GM12878 (cell line): ENCODE data around the gene DCTPP1. TPM values are rescaled to one million over a fixed set of nuclear protein-coding genes. Genes with fewer than 3 reads are reported as not detected.

Experiments
- CBFB ChIP-seq: IDR thresholded peaks from 2 replicates; pipeline ENCODE4 v1.6.1; 2016; ENCODE audit warnings: antibody characterized with exemption, low read depth
- CHD4 ChIP-seq: fragments of 200-600 bp; sonication (generic); IDR thresholded peaks from 2 replicates; pipeline ENCODE4 v1.6.1; 2016; ENCODE audit warnings: mild to moderate bottlenecking
- DPF2 ChIP-seq: fragments of 450-650 bp; IDR thresholded peaks from 2 replicates; pipeline ENCODE4 v1.6.1; 2017; ENCODE audit warnings: mild to moderate bottlenecking
- IKZF1 ChIP-seq: fragments of 450-650 bp; conservative IDR thresholded peaks from 2 replicates; pipeline ENCODE4 v1.6.1; 2017; ENCODE audit warnings: antibody characterized with exemption, mild to moderate bottlenecking
- JUNB ChIP-seq: IDR thresholded peaks from 2 replicates; pipeline ENCODE4 v1.6.1; 2016; ENCODE audit warnings: antibody characterized with exemption, mild to moderate bottlenecking
- MTA2 ChIP-seq: fragments of 450-650 bp; IDR thresholded peaks from 2 replicates; pipeline ENCODE4 v1.6.1; 2016; ENCODE audit warnings: low read depth, mild to moderate bottlenecking, moderate library complexity
- NRF1 ChIP-seq: conservative IDR thresholded peaks from 2 replicates; pipeline ENCODE4 v1.6.1; 2011; ENCODE audit warnings: mild to moderate bottlenecking, low read depth, low read length, improper control_type of control experiment
- STAT1 ChIP-seq: fragments of 450-650 bp; conservative IDR thresholded peaks from 2 replicates; pipeline ENCODE4 v1.6.1; 2014; ENCODE audit warnings: antibody characterized with exemption, mild to moderate bottlenecking
- STAT3 ChIP-seq: IDR thresholded peaks from 2 replicates; pipeline ENCODE4 v1.6.1; 2011; ENCODE audit warnings: low read depth, low read length, improper control_type of control experiment
- SUZ12 ChIP-seq: fragments of 200-600 bp; sonication (generic); IDR thresholded peaks from one replicate; pipeline ENCODE4 v1.6.1; 2018; ENCODE audit warnings: antibody characterized with exemption, mild to moderate bottlenecking; ENCODE audit not compliant: unreplicated experiment
- TCF12 ChIP-seq: IDR thresholded peaks from 2 replicates; pipeline ENCODE4 v1.6.1; 2011; ENCODE audit warnings: low read depth, mild to moderate bottlenecking, low read length
- ZNF274 ChIP-seq: IDR thresholded peaks from one replicate; pipeline ENCODE4 v1.8.0; 2011; ENCODE audit not compliant: insufficient read length, insufficient read depth
- polyA plus RNA-seq, 11 experiments: library from polyadenylated mRNA; depleted of rRNA in 4 of 11; unstranded in 6 of 11; stranded (reverse) in 5 of 11; fragments of >200 nt; fragmentation: Nextera tagmentation in 4 of 11; fragmentation: Illumina TruSeq in 1 of 11; extraction: Ambion mirVana in 4 of 11; extraction: Trizol in 1 of 11; gene quantifications; 1 replicate in 1 of 11; 2 replicates in 10 of 11; pipeline versions ENCODE4 v1.2.1 to v1.2.3, GENCODE V29; 2011 to 2016; ENCODE audit warnings: inconsistent platforms in 2 of 11, missing spikeins in 2 of 11, low read depth in 1 of 11
- total RNA-seq, 4 experiments: library from RNA; depleted of rRNA in 3 of 4; stranded (reverse); fragments of >200 nt in 3 of 4; fragmentation: Illumina TruSeq in 1 of 4; extraction: Trizol in 1 of 4; gene quantifications; 2 replicates each; pipeline versions ENCODE4 v1.2.1 to v1.2.3, GENCODE V29; 2013 to 2021
- TF ChIP-seq, protein P1 (sequence below): fragments of 450-650 bp; IDR thresholded peaks from 2 replicates; pipeline ENCODE4 v1.6.1; 2017; ENCODE audit warnings: mild to moderate bottlenecking, low read depth, inconsistent platforms; ENCODE audit not compliant: poor library complexity, severe bottlenecking
- TF ChIP-seq, protein P2 (sequence below): fragments of 450-650 bp; IDR thresholded peaks from 2 replicates; pipeline ENCODE4 v1.6.1; 2017; ENCODE audit warnings: mild to moderate bottlenecking
- TF ChIP-seq, protein P3 (sequence below): IDR thresholded peaks from 2 replicates; pipeline ENCODE4 v1.6.1; 2011; ENCODE audit warnings: borderline replicate concordance, low read depth, mild to moderate bottlenecking, moderate library complexity, low read length; ENCODE audit not compliant: insufficient read depth, poor library complexity, severe bottlenecking
- TF ChIP-seq, protein P4 (sequence below): fragments of 450-650 bp; IDR thresholded peaks from 2 replicates; pipeline ENCODE4 v1.6.1; 2017; ENCODE audit warnings: low read depth, mild to moderate bottlenecking, moderate library complexity
- TF ChIP-seq, protein P5 (sequence below): fragments of 450-650 bp; IDR thresholded peaks from 2 replicates; pipeline ENCODE4 v1.6.1; 2017; ENCODE audit warnings: mild to moderate bottlenecking, moderate library complexity

Gene DCTPP1
- total and polyA plus RNA-seq, 10 of the 15 experiments (the other 5 are each of a cell fraction or from before 2014, with no cell fraction given), result 72.1 to 266 (median 157) TPM

DNA sequence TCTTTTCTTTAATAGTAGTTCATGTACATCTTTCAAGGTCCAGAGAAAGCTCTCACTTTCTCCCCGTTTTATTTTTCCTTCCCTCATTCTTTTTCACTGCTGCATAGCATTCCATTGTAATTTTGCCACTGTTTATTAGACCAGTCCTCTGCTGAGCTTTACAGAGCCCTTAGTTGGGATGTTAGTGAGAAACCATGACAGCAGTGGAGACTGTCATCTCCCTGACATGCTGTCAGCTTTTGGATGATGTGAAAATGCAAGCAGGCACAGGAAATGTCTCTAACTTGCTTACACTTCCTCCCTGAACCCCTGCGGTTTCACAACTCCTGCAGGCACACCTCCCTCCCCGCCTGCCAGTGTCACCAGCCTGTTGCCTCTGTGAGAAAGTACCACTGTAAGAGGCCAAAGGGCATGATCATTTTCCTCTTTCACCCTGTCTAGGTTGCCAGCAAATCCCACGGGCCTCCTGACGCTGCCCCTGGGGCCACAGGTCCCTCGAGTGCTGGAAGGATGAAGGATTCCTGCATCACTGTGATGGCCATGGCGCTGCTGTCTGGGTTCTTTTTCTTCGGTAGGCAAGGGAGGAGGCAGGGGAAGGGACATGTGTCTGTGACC is 42.6 kb upstream of the DCTPP1 start, which contains the start of gene ITGAL (continued):
- TF ChIP-seq, protein P1, sequence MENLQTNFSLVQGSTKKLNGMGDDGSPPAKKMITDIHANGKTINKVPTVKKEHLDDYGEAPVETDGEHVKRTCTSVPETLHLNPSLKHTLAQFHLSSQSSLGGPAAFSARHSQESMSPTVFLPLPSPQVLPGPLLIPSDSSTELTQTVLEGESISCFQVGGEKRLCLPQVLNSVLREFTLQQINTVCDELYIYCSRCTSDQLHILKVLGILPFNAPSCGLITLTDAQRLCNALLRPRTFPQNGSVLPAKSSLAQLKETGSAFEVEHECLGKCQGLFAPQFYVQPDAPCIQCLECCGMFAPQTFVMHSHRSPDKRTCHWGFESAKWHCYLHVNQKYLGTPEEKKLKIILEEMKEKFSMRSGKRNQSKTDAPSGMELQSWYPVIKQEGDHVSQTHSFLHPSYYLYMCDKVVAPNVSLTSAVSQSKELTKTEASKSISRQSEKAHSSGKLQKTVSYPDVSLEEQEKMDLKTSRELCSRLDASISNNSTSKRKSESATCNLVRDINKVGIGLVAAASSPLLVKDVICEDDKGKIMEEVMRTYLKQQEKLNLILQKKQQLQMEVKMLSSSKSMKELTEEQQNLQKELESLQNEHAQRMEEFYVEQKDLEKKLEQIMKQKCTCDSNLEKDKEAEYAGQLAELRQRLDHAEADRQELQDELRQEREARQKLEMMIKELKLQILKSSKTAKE, result peak; percentile 88
- TF ChIP-seq, protein P2, sequence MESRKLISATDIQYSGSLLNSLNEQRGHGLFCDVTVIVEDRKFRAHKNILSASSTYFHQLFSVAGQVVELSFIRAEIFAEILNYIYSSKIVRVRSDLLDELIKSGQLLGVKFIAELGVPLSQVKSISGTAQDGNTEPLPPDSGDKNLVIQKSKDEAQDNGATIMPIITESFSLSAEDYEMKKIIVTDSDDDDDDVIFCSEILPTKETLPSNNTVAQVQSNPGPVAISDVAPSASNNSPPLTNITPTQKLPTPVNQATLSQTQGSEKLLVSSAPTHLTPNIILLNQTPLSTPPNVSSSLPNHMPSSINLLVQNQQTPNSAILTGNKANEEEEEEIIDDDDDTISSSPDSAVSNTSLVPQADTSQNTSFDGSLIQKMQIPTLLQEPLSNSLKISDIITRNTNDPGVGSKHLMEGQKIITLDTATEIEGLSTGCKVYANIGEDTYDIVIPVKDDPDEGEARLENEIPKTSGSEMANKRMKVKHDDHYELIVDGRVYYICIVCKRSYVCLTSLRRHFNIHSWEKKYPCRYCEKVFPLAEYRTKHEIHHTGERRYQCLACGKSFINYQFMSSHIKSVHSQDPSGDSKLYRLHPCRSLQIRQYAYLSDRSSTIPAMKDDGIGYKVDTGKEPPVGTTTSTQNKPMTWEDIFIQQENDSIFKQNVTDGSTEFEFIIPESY, result no peak
- TF ChIP-seq SUZ12 (no peak), IKZF1 (peak; percentile 97), JUNB (no peak), TCF12 (peak; percentile 83), CBFB (peak; percentile 92), ZNF274 (no peak), DPF2 (peak; percentile 93), MTA2 (peak; percentile 86), STAT1 (no peak), NRF1 (no peak), CHD4 (no peak), STAT3 (0 out of 2 replicates have a peak, but pooled peaks have one; percentile 21)
- TF ChIP-seq, protein P3, sequence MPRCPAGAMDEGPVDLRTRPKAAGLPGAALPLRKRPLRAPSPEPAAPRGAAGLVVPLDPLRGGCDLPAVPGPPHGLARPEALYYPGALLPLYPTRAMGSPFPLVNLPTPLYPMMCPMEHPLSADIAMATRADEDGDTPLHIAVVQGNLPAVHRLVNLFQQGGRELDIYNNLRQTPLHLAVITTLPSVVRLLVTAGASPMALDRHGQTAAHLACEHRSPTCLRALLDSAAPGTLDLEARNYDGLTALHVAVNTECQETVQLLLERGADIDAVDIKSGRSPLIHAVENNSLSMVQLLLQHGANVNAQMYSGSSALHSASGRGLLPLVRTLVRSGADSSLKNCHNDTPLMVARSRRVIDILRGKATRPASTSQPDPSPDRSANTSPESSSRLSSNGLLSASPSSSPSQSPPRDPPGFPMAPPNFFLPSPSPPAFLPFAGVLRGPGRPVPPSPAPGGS, result peak; percentile 54
- TF ChIP-seq, protein P4, sequence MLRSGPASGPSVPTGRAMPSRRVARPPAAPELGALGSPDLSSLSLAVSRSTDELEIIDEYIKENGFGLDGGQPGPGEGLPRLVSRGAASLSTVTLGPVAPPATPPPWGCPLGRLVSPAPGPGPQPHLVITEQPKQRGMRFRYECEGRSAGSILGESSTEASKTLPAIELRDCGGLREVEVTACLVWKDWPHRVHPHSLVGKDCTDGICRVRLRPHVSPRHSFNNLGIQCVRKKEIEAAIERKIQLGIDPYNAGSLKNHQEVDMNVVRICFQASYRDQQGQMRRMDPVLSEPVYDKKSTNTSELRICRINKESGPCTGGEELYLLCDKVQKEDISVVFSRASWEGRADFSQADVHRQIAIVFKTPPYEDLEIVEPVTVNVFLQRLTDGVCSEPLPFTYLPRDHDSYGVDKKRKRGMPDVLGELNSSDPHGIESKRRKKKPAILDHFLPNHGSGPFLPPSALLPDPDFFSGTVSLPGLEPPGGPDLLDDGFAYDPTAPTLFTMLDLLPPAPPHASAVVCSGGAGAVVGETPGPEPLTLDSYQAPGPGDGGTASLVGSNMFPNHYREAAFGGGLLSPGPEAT, result peak; percentile 84
- TF ChIP-seq, protein P5, sequence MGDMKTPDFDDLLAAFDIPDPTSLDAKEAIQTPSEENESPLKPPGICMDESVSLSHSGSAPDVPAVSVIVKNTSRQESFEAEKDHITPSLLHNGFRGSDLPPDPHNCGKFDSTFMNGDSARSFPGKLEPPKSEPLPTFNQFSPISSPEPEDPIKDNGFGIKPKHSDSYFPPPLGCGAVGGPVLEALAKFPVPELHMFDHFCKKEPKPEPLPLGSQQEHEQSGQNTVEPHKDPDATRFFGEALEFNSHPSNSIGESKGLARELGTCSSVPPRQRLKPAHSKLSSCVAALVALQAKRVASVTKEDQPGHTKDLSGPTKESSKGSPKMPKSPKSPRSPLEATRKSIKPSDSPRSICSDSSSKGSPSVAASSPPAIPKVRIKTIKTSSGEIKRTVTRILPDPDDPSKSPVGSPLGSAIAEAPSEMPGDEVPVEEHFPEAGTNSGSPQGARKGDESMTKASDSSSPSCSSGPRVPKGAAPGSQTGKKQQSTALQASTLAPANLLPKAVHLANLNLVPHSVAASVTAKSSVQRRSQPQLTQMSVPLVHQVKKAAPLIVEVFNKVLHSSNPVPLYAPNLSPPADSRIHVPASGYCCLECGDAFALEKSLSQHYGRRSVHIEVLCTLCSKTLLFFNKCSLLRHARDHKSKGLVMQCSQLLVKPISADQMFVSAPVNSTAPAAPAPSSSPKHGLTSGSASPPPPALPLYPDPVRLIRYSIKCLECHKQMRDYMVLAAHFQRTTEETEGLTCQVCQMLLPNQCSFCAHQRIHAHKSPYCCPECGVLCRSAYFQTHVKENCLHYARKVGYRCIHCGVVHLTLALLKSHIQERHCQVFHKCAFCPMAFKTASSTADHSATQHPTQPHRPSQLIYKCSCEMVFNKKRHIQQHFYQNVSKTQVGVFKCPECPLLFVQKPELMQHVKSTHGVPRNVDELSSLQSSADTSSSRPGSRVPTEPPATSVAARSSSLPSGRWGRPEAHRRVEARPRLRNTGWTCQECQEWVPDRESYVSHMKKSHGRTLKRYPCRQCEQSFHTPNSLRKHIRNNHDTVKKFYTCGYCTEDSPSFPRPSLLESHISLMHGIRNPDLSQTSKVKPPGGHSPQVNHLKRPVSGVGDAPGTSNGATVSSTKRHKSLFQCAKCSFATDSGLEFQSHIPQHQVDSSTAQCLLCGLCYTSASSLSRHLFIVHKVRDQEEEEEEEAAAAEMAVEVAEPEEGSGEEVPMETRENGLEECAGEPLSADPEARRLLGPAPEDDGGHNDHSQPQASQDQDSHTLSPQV, result peak; percentile 77
